Panc1 (cell line): ENCODE results near the gene ZMYM4. TPM values are rescaled to one million over a fixed set of nuclear protein-coding genes. Genes with fewer than 3 reads are reported as not detected.

ENCODE experiments used
- ATAC-seq: fragments of 200-7000 bp; cut with Tn5 transposase; 2 replicates; pipeline ENCODE4 v1.9.1; 2020; ENCODE audit warnings: mild to moderate bottlenecking, moderate library complexity
- BruUV-seq: library from RNA; stranded (reverse); fragments of 400-500 nt; replicated peaks from 2 replicates; lab custom pipeline; 2021; lab: Mats Ljungman, UMichigan
- CTCF ChIA-PET: fragments of 300-600 bp; sonication (Branson Sonifier 250); formaldehyde crosslinking; loops from one replicate; lab custom pipeline; 2022; ENCODE audit warnings: antibody characterized with exemption; lab: Charles Lee
- POLR2A ChIA-PET: fragments of 300-600 bp; sonication (Branson Sonifier 250); formaldehyde crosslinking; loops from one replicate; lab custom pipeline; 2022; ENCODE audit warnings: antibody characterized with exemption; lab: Charles Lee
- DNase-seq: peaks from one replicate; pipeline ENCODE4 v3.0.0-alpha.2; 2010; ENCODE audit warnings: low read depth, low spot score
- H3K27ac ChIP-seq: 2 replicates; pipeline ENCODE4 v1.5.1; 2011; ENCODE audit warnings: mild to moderate bottlenecking, low read length, inconsistent platforms
- H3K27me3 ChIP-seq: fragments of 200-500 bp; sonication (Bioruptor generic); 2 replicates; pipeline ENCODE4 v1.6.0; 2014; ENCODE audit warnings: low read length, inconsistent platforms; ENCODE audit not compliant: control insufficient read depth, insufficient read depth
- H3K36me3 ChIP-seq: fragments of 200-500 bp; sonication (Bioruptor generic); 2 replicates; pipeline ENCODE4 v1.5.1; 2014; ENCODE audit warnings: inconsistent platforms, mild to moderate bottlenecking, low read length, moderate library complexity; ENCODE audit not compliant: control insufficient read depth, insufficient read depth
- H3K4me1 ChIP-seq: 2 replicates; pipeline ENCODE4 v1.5.1; 2011; ENCODE audit warnings: inconsistent platforms, mild to moderate bottlenecking, low read length, moderate library complexity; ENCODE audit not compliant: control insufficient read depth, insufficient read depth
- H3K4me3 ChIP-seq, 2 experiments: 2 replicates each; pipeline ENCODE4 v1.5.1; 2011 to 2012; ENCODE audit warnings: low read depth in 2 of 2, low read length in 2 of 2, mild to moderate bottlenecking in 2 of 2, inconsistent platforms in 1 of 2, moderate library complexity in 1 of 2
- H3K9me3 ChIP-seq: fragments of 200-500 bp; sonication (Bioruptor generic); 2 replicates; pipeline ENCODE4 v1.5.1; 2014; ENCODE audit warnings: low read depth, mild to moderate bottlenecking, inconsistent platforms, low read length, moderate library complexity; ENCODE audit not compliant: control insufficient read depth, insufficient read depth
- POLR2AphosphoS5 ChIP-seq: IDR thresholded peaks from 2 replicates; pipeline ENCODE4 v1.6.1; 2012; ENCODE audit warnings: mild to moderate bottlenecking, low read depth, low read length, moderate library complexity
- SIN3A ChIP-seq: IDR thresholded peaks from 2 replicates; pipeline ENCODE4 v1.6.1; 2012; ENCODE audit warnings: low read depth, mild to moderate bottlenecking, low read length, moderate library complexity, borderline replicate concordance; ENCODE audit not compliant: insufficient read depth
- TCF7L2 ChIP-seq: IDR thresholded peaks from 2 replicates; pipeline ENCODE4 v1.6.1; 2011; ENCODE audit warnings: mild to moderate bottlenecking, low read depth, low read length, inconsistent platforms
- in situ Hi-C: cut with HindIII; loops from 2 replicates; pipeline ENCODE4 v1.10.0; 2016; ENCODE audit warnings: low sequenced_read_pairs, low pct_unique_long_range_greater_than_20kb
- intact Hi-C: fragments of 100-400 bp; cut with micrococcal nuclease; formaldehyde crosslinking; loops from one replicate; pipeline ENCODE4 v1.10.0; 2022; ENCODE audit not compliant: unreplicated experiment
- total RNA-seq: library from RNA; stranded (reverse); gene quantifications from one replicate; pipeline ENCODE4 v1.2.1, GENCODE V29; 2021; ENCODE audit not compliant: unreplicated experiment
- TF ChIP-seq, protein P1 (sequence below), 2 experiments: IDR thresholded peaks; 2 replicates each; pipeline ENCODE4 v1.6.1; 2011 to 2012; ENCODE audit warnings: low read depth in 2 of 2, control low read depth in 1 of 2, low read length in 1 of 2, mild to moderate bottlenecking in 1 of 2, moderate library complexity in 1 of 2; ENCODE audit not compliant: insufficient read depth in 1 of 2
- TF ChIP-seq, protein P2 (sequence below): fragments of 450-650 bp; IDR thresholded peaks from 2 replicates; pipeline ENCODE4 v1.5.1; 2017; ENCODE audit warnings: mild to moderate bottlenecking

ZMYM4 gene
- total RNA-seq, 1 experiment from 2014 or later = 82.2 TPM

DNA sequence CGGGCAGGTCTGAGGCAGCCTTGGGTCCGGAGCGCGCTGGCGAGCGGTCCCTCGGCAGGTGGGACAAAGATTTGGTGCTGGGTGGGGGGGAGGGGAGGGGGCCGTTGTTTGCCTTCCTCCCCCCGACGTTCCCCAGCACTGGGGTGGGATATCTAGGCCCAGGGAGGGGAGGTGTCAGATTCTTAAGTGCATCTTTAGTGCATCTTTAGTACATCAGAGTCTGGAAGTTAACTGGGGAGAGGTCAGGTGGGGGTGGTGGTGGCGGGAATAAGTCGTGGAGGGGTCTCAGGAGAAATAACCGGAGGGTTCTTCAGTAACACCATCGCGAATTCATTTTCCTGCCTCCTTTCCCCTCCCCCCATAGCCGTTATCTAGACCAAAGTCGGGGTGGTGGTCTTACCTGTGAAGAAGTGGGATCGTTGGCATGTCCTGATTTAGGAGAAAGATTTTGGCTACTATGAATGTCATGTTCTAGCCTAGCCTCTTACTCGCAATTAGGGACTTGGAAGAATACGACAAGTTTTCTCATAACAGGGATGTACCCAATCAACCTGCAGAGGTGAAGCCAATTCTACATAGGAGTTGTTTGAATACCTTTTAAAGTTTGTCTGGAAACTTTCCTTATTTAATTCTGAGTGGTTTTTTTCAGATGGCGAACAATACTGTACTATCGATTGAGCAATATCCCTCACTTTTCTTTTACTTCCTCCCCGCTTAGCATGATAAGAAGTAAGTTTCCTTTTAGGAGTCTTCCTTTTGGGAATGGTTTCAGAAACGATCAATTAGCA lies 886 bp downstream of the ZMYM4 start:
- no peak for ATAC-seq
- DNase-seq = no peak
- TSS peak; percentile 82 for BruUV-seq
- no peaks in the 10 kb centered on the region for H3K27me3 ChIP-seq
- H3K27ac ChIP-seq = peak overlapping the region; percentile 91
- peak overlapping the region; percentile 85 to 93 for H3K4me3 ChIP-seq
- intact Hi-C loops = loop anchor here (10.0 kb wide), 1 partner anchor 65 kb away; no protein-coding TSS in a partner anchor
- ChIA-PET POLR2A (interaction anchor here (0.6 kb wide), 1 partner anchor 365 kb away, joined by 3 read pairs; no protein-coding TSS in a partner anchor), CTCF (no interaction called here)
- peaks cover 19% of the 10 kb centered on the region for H3K4me1 ChIP-seq
- H3K9me3 ChIP-seq = no peaks in the 10 kb centered on the region
- in situ Hi-C loops = no loop called here
- peaks cover 8% of the 10 kb centered on the region; the same call in 1 of the 2 replicates for H3K36me3 ChIP-seq
- TF ChIP-seq POLR2AphosphoS5 (no peak), SIN3A (no peak), TCF7L2 (no peak)
- TF ChIP-seq, protein P1, sequence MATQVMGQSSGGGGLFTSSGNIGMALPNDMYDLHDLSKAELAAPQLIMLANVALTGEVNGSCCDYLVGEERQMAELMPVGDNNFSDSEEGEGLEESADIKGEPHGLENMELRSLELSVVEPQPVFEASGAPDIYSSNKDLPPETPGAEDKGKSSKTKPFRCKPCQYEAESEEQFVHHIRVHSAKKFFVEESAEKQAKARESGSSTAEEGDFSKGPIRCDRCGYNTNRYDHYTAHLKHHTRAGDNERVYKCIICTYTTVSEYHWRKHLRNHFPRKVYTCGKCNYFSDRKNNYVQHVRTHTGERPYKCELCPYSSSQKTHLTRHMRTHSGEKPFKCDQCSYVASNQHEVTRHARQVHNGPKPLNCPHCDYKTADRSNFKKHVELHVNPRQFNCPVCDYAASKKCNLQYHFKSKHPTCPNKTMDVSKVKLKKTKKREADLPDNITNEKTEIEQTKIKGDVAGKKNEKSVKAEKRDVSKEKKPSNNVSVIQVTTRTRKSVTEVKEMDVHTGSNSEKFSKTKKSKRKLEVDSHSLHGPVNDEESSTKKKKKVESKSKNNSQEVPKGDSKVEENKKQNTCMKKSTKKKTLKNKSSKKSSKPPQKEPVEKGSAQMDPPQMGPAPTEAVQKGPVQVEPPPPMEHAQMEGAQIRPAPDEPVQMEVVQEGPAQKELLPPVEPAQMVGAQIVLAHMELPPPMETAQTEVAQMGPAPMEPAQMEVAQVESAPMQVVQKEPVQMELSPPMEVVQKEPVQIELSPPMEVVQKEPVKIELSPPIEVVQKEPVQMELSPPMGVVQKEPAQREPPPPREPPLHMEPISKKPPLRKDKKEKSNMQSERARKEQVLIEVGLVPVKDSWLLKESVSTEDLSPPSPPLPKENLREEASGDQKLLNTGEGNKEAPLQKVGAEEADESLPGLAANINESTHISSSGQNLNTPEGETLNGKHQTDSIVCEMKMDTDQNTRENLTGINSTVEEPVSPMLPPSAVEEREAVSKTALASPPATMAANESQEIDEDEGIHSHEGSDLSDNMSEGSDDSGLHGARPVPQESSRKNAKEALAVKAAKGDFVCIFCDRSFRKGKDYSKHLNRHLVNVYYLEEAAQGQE (IDR thresholded peaks at IDR 0.05; ENCODE audit: insufficient read depth in 1 of 2, low read depth in 2 of 2, low read length in 1 of 2) = no peak
- TF ChIP-seq, protein P2, sequence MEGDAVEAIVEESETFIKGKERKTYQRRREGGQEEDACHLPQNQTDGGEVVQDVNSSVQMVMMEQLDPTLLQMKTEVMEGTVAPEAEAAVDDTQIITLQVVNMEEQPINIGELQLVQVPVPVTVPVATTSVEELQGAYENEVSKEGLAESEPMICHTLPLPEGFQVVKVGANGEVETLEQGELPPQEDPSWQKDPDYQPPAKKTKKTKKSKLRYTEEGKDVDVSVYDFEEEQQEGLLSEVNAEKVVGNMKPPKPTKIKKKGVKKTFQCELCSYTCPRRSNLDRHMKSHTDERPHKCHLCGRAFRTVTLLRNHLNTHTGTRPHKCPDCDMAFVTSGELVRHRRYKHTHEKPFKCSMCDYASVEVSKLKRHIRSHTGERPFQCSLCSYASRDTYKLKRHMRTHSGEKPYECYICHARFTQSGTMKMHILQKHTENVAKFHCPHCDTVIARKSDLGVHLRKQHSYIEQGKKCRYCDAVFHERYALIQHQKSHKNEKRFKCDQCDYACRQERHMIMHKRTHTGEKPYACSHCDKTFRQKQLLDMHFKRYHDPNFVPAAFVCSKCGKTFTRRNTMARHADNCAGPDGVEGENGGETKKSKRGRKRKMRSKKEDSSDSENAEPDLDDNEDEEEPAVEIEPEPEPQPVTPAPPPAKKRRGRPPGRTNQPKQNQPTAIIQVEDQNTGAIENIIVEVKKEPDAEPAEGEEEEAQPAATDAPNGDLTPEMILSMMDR = no peak

DNA sequence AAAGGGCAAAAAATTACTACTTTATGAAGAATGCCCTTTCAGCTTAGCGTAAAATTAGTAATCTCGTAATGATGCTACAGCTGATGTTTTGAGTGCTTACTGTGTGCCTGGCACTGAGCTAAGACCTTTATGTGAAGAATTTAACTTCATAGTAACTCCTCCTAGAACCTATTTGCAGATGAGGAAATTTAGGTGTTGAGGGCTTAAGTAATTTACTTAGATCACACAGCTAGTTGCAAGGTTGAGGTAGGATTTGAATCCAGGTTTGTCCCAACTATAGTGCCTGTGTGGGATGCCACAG lies 1.4 kb downstream of the ZMYM4 start:
- no TSS peak for BruUV-seq

More for the DNA sequence above, 1.4 kb downstream of the ZMYM4 start:
- peak overlapping the region; percentile 85 to 93 for H3K4me3 ChIP-seq
- TF ChIP-seq POLR2AphosphoS5 (no peak), SIN3A (no peak)
- TF ChIP-seq, protein P1 (IDR thresholded peaks at IDR 0.05; ENCODE audit: insufficient read depth in 1 of 2, low read depth in 2 of 2, low read length in 1 of 2) = no peak
- H3K36me3 ChIP-seq = peaks cover 8% of the 10 kb centered on the region; the same call in 1 of the 2 replicates
- POLR2A ChIA-PET = interaction anchor here (0.6 kb wide), 1 partner anchor 365 kb away, joined by 3 read pairs; no protein-coding TSS in a partner anchor
- intact Hi-C loops = loop anchor here (10.0 kb wide), 1 partner anchor 65 kb away; no protein-coding TSS in a partner anchor
- in situ Hi-C loops = no loop called here
- no peaks in the 10 kb centered on the region for H3K27me3 ChIP-seq
- H3K4me1 ChIP-seq = peaks cover 19% of the 10 kb centered on the region
- CTCF ChIA-PET = no interaction called here
- ATAC-seq (no peak), DNase-seq (no peak)
- no peaks in the 10 kb centered on the region for H3K9me3 ChIP-seq
- peak overlapping the region; percentile 91 for H3K27ac ChIP-seq
